ENCODE measurements around the gene NMRK2. TPM values are rescaled to one million over a fixed set of nuclear protein-coding genes. Genes with fewer than 3 reads are reported as not detected.

Gene NMRK2
- total and polyA plus RNA-seq, 4 donors = 0.18 to 5.5 (median 2.4) TPM; not detected in 1

- H3K4me3 ChIP-seq (ENCODE audit: low read length in 2 of 2) = no peak overlapping the region
- DNase-seq (no peak), ATAC-seq (ENCODE audit: low FRiP score) (no peak)
- intact Hi-C loops (cut with DNase I) = no loop called here
- H3K27ac ChIP-seq (ENCODE audit: low read depth in 1 of 2, low read length in 2 of 2) = no peak overlapping the region
- H3K4me1 ChIP-seq (ENCODE audit: control insufficient read depth in 1 of 2, insufficient read depth in 2 of 2, low read length in 2 of 2) = no peaks in the 10 kb centered on the region
- no peaks in the 10 kb centered on the region for H3K36me3 ChIP-seq (ENCODE audit: control insufficient read depth in 1 of 2, insufficient read depth in 2 of 2, low read length in 1 of 2)
- H3K27me3 ChIP-seq (ENCODE audit: control insufficient read depth in 1 of 2, insufficient read depth in 2 of 2, low read length in 1 of 2) = no peaks in the 10 kb centered on the region
- 78 to 83% methylated on average over 15 of the region's 15 CpGs for WGBS, 2 donors
- no peaks in the 10 kb centered on the region for H3K9me3 ChIP-seq (ENCODE audit: control insufficient read depth, low read length)
Observed at GRCh38 chr19:3902317-3902973, 30.4 kb upstream of the NMRK2 start.

GRCh38 chr19:3904233-3904632 lies 28.6 kb upstream of the NMRK2 start:
- no peak overlapping the region for H3K27ac ChIP-seq (ENCODE audit: low read depth in 1 of 2, low read length in 2 of 2)
- no peak for DNase-seq
- intact Hi-C loops (cut with DNase I) = no loop called here
- WGBS, 2 donors = 88 to 92% methylated on average over 8 of the region's 8 CpGs
- no peak for ATAC-seq (ENCODE audit: low FRiP score)
- H3K36me3 ChIP-seq (ENCODE audit: control insufficient read depth in 1 of 2, insufficient read depth in 2 of 2, low read length in 1 of 2) = no peaks in the 10 kb centered on the region
- no peak overlapping the region for H3K4me3 ChIP-seq (ENCODE audit: low read length in 2 of 2)
- no peaks in the 10 kb centered on the region for H3K4me1 ChIP-seq (ENCODE audit: control insufficient read depth in 1 of 2, insufficient read depth in 2 of 2, low read length in 2 of 2)
- no peaks in the 10 kb centered on the region for H3K9me3 ChIP-seq (ENCODE audit: control insufficient read depth, low read length)
- H3K27me3 ChIP-seq (ENCODE audit: control insufficient read depth in 1 of 2, insufficient read depth in 2 of 2, low read length in 1 of 2) = no peaks in the 10 kb centered on the region

- ATAC-seq (ENCODE audit: low FRiP score) = no peak
- WGBS, 2 donors = 84 to 87% methylated on average over 50 of the region's 50 CpGs
Observed at GRCh38 chr19:3907626-3908265, 25.1 kb upstream of the NMRK2 start.

GRCh38 chr19:3908266-3909054 lies 24.4 kb upstream of the NMRK2 start:
- WGBS, 2 donors = 76 to 79% methylated on average over 14 of the region's 14 CpGs
- no peak for DNase-seq

More at GRCh38 chr19:3907626-3908265, 25.1 kb upstream of the NMRK2 start:
- Histone ChIP-seq H3K27ac (ENCODE audit: low read depth in 1 of 2, low read length in 2 of 2) (no peak overlapping the region), H3K9me3 (ENCODE audit: control insufficient read depth, low read length) (no peaks in the 10 kb centered on the region), H3K36me3 (ENCODE audit: control insufficient read depth in 1 of 2, insufficient read depth in 2 of 2, low read length in 1 of 2) (no peaks in the 10 kb centered on the region), H3K4me3 (ENCODE audit: low read length in 2 of 2) (no peak overlapping the region), H3K27me3 (ENCODE audit: control insufficient read depth in 1 of 2, insufficient read depth in 2 of 2, low read length in 1 of 2) (no peaks in the 10 kb centered on the region), H3K4me1 (ENCODE audit: control insufficient read depth in 1 of 2, insufficient read depth in 2 of 2, low read length in 2 of 2) (no peaks in the 10 kb centered on the region)
- no peak for DNase-seq
- intact Hi-C loops (cut with DNase I) = no loop called here

GRCh38 chr19:3910105-3910504 lies 22.8 kb upstream of the NMRK2 start:
- ATAC-seq (ENCODE audit: low FRiP score) (no peak), DNase-seq (no peak)
- Histone ChIP-seq H3K36me3 (ENCODE audit: control insufficient read depth in 1 of 2, insufficient read depth in 2 of 2, low read length in 1 of 2) (no peaks in the 10 kb centered on the region), H3K4me3 (ENCODE audit: low read length in 2 of 2) (no peak overlapping the region), H3K4me1 (ENCODE audit: control insufficient read depth in 1 of 2, insufficient read depth in 2 of 2, low read length in 2 of 2) (no peaks in the 10 kb centered on the region), H3K27ac (ENCODE audit: low read depth in 1 of 2, low read length in 2 of 2) (no peak overlapping the region), H3K9me3 (ENCODE audit: control insufficient read depth, low read length) (no peaks in the 10 kb centered on the region), H3K27me3 (ENCODE audit: control insufficient read depth in 1 of 2, insufficient read depth in 2 of 2, low read length in 1 of 2) (no peaks in the 10 kb centered on the region)
- intact Hi-C loops (cut with DNase I) = no loop called here
- whole genome bisulfite sequencing, 2 donors = 99 to 100% methylated on average over 1 of the region's 1 CpG

More at GRCh38 chr19:3908266-3909054, 24.4 kb upstream of the NMRK2 start:
- Histone ChIP-seq H3K9me3 (ENCODE audit: control insufficient read depth, low read length) (no peaks in the 10 kb centered on the region), H3K4me3 (ENCODE audit: low read length in 2 of 2) (no peak overlapping the region), H3K4me1 (ENCODE audit: control insufficient read depth in 1 of 2, insufficient read depth in 2 of 2, low read length in 2 of 2) (no peaks in the 10 kb centered on the region), H3K27ac (ENCODE audit: low read depth in 1 of 2, low read length in 2 of 2) (no peak overlapping the region), H3K36me3 (ENCODE audit: control insufficient read depth in 1 of 2, insufficient read depth in 2 of 2, low read length in 1 of 2) (no peaks in the 10 kb centered on the region), H3K27me3 (ENCODE audit: control insufficient read depth in 1 of 2, insufficient read depth in 2 of 2, low read length in 1 of 2) (no peaks in the 10 kb centered on the region)
- no peak for ATAC-seq (ENCODE audit: low FRiP score)
- intact Hi-C loops (cut with DNase I) = no loop called here

GRCh38 chr19:3914199-3914598 lies 18.7 kb upstream of the NMRK2 start:
- Histone ChIP-seq H3K4me3 (ENCODE audit: low read length in 2 of 2) (no peak overlapping the region), H3K27me3 (ENCODE audit: control insufficient read depth in 1 of 2, insufficient read depth in 2 of 2, low read length in 1 of 2) (no peaks in the 10 kb centered on the region), H3K27ac (ENCODE audit: low read depth in 1 of 2, low read length in 2 of 2) (no peak overlapping the region), H3K36me3 (ENCODE audit: control insufficient read depth in 1 of 2, insufficient read depth in 2 of 2, low read length in 1 of 2) (no peaks in the 10 kb centered on the region), H3K9me3 (ENCODE audit: control insufficient read depth, low read length) (no peaks in the 10 kb centered on the region), H3K4me1 (ENCODE audit: control insufficient read depth in 1 of 2, insufficient read depth in 2 of 2, low read length in 2 of 2) (no peaks in the 10 kb centered on the region)
- 76 to 82% methylated on average over 7 to 9 of the region's 9 CpGs for WGBS, 2 donors
- intact Hi-C loops (cut with DNase I) = no loop called here
- DNase-seq (no peak), ATAC-seq (ENCODE audit: low FRiP score) (no peak)

- no peak overlapping the region for H3K27ac ChIP-seq (ENCODE audit: low read depth in 1 of 2, low read length in 2 of 2)
- ATAC-seq (ENCODE audit: low FRiP score) (no peak), DNase-seq (no peak)
- H3K27me3 ChIP-seq (ENCODE audit: control insufficient read depth in 1 of 2, insufficient read depth in 2 of 2, low read length in 1 of 2) = no peaks in the 10 kb centered on the region
- no peaks in the 10 kb centered on the region for H3K4me1 ChIP-seq (ENCODE audit: control insufficient read depth in 1 of 2, insufficient read depth in 2 of 2, low read length in 2 of 2)
- H3K4me3 ChIP-seq (ENCODE audit: low read length in 2 of 2) = no peak overlapping the region
- no peaks in the 10 kb centered on the region for H3K36me3 ChIP-seq (ENCODE audit: control insufficient read depth in 1 of 2, insufficient read depth in 2 of 2, low read length in 1 of 2)
- intact Hi-C loops (cut with DNase I) = no loop called here
- peaks cover 1% of the 10 kb centered on the region for H3K9me3 ChIP-seq (ENCODE audit: control insufficient read depth, low read length)
- WGBS, 2 donors = 94% methylated on average over 5 of the region's 5 CpGs
Observed at GRCh38 chr19:3916033-3916432, 16.8 kb upstream of the NMRK2 start.

GRCh38 chr19:3919793-3920192 lies 13.1 kb upstream of the NMRK2 start:
- H3K36me3 ChIP-seq (ENCODE audit: control insufficient read depth in 1 of 2, insufficient read depth in 2 of 2, low read length in 1 of 2) = no peaks in the 10 kb centered on the region
- no peak for ATAC-seq (ENCODE audit: low FRiP score)
- WGBS, 2 donors = 94 to 95% methylated on average over 8 of the region's 8 CpGs
- DNase-seq = no peak
- no peaks in the 10 kb centered on the region for H3K27me3 ChIP-seq (ENCODE audit: control insufficient read depth in 1 of 2, insufficient read depth in 2 of 2, low read length in 1 of 2)
- no peak overlapping the region for H3K27ac ChIP-seq (ENCODE audit: low read depth in 1 of 2, low read length in 2 of 2)
- no peaks in the 10 kb centered on the region for H3K4me1 ChIP-seq (ENCODE audit: control insufficient read depth in 1 of 2, insufficient read depth in 2 of 2, low read length in 2 of 2)
- peaks cover 1% of the 10 kb centered on the region for H3K9me3 ChIP-seq (ENCODE audit: control insufficient read depth, low read length)
- intact Hi-C loops (cut with DNase I) = no loop called here
- no peak overlapping the region for H3K4me3 ChIP-seq (ENCODE audit: low read length in 2 of 2)

All from aorta (tissue), 5 donors.